HG02840 (cell line): ENCODE results near the gene PIGT.

Experiments used
- ATAC-seq: cut with Tn5 transposase; IDR thresholded peaks from one replicate; pipeline ENCODE4 v1.9.1; 2021; ENCODE audit warnings: mild to moderate bottlenecking, moderate library complexity, moderate number of reproducible peaks; ENCODE audit not compliant: unreplicated experiment, low FRiP score

Gene PIGT

DNA sequence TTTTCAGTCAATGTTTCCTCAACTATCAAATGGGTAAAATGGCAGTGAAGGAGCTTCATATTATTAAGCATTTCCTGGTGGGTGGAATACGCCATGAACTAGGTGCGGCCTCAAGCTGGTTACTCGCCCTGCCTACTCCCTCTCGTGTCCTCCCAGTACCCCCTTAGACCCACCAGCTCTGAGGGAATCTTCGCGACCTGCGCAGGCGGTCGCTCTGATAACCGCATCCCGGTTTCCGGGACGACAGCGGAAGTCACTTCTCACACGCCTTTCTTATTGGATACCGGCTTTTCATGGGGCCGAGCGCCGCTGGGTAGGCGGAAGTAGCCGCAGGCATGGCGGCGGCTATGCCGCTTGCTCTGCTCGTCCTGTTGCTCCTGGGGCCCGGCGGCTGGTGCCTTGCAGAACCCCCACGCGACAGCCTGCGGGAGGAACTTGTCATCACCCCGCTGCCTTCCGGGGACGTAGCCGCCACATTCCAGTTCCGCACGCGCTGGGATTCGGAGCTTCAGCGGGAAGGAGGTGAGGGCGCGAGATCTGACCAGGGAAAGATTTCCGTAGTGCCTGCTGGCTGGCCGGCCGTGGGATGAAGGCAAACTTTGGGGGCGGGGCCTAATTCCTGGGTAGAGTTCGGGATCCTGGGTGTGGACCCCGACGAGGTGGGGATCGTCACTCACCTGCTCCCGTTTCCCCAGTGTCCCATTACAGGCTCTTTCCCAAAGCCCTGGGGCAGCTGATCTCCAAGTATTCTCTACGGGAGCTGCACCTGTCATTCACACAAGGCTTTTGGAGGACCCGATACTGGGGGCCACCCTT is at the start of gene PIGT:
TSS of gene PIGT (plus strand) at position 320 of the 816 bp plus-strand sequence. CDS start at position 336, 16 bp downstream.
- ATAC-seq: peak; percentile 60

DNA sequence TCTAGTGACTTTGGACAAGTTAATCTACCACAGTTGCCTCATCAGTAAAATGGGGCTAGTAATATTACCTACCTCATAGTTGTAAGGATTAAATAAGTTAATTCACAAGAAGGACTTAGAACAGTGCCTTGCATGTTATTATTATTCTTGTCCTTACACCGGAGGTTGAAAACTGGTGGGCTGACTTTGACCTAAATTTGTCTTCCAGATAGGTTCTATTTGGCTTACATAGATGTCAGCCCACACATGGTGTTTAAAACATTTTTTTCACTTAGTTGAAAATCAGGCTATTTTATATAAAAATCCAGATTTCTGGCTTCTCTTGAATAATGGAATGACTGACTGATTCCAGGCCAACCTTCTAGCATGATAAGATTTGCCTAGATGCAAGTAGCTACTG is 49.7 kb upstream of the PIGT start:
- no peak for ATAC-seq

DNA sequence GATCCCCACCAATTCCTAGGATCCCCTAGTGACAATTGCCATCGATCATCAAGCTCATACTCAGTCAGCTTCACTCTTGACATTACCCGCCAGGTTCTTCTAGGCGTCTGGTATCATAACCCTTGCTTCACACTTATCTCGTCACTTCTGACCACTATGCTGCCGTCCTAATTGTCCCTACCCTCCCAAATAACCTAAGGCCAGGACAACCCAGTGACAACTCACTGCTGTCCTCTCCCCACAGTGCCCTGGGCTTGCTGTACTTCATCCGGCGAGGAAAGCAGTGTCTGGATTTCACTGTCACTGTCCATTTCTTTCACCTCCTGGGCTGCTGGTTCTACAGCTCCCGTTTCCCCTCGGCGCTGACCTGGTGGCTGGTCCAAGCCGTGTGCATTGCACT is 49.3 kb upstream of the PIGT start:
- ATAC-seq: no peak

DNA sequence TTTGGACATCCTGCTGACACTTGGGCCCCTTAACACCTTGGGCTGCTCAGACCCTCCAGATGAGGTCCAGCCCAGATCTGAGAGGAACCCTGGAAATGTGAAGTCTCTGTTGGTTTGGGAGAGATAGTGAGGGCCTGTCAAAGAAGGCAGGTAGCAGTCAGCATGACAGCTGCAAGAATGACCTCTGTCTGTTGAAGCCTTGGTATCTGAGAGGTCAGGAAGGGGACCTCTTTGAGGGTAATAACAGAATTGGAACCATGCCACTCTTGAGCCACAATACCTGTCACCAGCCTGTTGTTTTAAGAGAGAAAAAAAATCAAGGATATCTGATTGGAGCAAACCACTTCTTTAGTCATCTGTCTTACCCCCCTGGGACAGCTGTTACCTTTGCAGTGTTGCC is 48.8 kb upstream of the PIGT start:
- ATAC-seq: no peak

DNA sequence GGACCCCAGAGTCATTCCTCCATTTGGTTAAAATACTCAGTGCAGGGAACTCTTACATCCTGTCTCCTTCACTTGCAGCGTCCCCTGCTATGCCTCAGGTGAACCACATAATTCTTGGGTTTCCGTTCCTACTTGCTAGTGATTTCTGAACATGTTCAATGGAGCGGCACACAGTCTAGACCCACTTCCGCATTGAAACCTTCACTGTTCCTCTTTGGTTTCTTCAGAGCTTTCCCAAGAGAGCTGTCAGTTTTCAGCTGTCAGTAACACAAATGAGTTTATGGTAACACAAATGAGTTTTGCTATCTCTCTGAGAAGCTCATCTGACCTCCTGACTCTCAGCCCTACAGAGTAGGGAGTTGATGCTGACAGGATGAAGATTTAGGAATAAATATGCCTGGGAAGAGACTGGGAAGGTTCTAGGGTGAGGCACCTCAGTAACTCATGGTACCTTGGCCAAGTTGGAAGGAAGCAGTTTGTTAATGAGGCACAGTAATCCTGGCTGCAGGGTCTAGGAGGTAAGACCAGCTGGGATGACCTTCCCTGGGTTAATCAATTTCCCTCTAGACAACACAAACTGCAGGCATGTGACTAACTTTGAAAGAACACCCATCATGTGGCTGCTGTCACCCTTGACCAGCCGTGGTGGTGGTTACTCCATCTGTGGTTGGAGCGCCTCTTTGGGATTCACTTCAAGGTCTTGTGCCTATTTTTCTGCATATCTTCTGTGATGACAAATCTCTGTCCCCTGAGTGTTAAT is 47.5 kb upstream of the PIGT start:
- ATAC-seq: peak; percentile 83

DNA sequence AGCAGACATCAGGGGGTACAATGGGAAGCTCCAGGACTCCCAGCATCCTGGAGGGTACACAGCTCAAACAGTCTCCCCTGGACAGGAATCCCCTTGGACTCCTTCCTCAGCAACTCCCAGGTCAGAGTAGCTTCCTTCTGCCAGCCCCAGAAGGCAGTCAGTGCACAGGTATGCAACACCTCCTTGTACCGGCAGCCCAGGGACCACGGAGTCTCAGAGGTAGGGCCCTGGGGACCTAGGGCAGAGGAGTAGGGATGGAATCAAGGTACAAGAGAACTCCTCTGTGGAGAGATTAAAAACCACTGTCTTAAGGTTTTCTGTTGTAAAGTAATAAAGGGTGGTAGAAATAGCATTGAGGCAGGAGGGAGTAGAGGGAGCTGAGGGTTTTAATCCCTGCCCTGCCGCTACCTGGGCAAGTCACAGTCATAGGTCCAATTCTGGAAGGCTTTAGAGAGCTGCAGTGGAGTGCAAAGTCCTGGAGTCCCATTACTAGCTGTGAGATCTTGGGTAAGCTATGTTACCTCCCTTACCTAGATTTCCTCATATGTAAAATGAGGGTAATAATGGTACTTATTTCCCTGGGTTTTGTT is 45.3 kb upstream of the PIGT start:
- ATAC-seq: no peak

DNA sequence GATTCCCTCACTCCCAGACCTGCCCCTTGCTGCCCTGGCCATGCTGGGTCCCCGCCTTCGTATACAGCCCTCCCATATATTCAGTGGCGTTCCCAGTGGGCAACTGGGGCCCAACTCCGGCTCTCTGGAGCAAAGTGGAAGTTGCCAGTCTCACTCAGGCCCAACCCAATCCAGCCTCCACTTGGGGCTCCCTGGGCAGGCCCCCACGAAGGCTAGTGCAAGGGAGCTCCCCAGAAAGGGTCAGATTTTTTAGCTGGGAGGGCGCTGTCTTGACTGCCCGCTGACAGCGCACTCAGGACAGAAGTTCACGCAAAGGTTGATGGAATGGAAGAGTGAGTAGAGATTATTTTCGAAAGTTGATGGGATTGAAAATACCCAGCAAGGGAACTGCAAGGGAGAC is 43.7 kb upstream of the PIGT start:
- ATAC-seq: no peak

DNA sequence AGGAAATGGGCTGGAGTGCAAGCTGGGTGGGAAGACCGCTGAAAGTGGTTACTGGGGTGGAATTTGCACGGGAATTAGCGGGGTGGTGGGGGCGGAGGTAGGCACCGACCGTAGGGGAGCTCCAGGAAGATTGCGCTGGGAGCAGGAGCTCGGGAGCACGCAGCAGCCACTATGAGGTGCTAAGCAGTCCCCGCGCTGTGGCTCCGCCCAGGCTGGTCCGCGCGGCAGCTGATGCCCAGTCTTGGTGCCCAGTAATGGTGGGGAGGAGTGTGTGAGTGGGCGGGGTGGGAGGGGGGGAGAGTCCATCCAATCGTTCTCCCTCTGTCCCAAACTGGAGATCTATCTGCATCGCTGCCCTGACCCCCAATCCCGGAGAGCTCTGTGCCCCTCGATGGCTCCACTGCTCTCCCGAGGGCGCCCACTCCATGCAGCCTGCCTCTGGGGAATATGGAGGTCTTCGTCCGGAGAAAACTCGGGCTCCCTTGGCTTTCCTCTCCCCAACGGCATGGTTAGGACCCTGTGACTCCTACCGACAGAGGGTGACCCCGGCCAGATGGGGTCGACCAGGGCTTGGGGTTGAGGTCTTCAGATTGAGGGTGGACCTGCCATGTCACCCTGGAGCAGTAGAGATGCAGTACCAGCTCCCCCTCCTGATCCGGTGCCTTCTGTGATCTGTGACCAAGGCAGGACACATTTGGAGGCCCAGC is 43.1 kb upstream of the PIGT start:
- ATAC-seq: no peak

DNA sequence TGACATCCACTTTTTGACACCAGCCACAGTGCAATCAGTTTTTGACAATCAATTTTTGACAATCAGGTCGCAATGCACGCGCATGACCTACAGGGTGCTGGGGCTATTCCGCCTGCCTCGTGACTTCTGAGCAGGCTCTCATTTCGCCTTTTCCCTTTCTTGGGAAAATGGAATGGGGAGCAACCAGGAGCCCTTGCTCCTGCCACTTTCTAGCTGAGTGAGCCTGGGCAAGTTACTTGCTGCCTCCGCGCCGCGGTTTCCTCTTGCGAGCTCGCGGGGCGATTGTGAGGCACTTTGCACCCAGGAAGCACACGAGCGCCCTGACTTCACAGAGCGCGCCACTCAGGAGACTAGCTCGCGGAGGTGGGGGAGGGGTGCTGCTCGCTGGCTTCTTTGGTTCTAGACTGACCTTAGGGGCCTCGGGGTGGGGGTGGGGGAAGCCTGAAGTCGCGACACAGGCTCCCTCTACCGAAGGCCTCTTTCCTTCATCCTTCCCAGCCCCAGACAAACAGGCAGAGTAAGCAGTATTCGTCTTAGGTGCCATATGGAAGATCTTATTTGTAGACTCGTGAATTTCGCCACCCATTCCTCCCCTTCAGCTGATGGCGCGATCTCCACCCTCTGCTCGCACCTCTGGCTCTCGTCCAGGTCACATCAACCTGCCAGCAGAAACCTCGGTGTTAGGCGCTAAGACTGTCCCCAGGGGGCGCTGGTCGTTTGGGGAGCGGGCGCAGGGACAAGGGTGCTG is 42.4 kb upstream of the PIGT start:
- peak; percentile 56 for ATAC-seq

DNA sequence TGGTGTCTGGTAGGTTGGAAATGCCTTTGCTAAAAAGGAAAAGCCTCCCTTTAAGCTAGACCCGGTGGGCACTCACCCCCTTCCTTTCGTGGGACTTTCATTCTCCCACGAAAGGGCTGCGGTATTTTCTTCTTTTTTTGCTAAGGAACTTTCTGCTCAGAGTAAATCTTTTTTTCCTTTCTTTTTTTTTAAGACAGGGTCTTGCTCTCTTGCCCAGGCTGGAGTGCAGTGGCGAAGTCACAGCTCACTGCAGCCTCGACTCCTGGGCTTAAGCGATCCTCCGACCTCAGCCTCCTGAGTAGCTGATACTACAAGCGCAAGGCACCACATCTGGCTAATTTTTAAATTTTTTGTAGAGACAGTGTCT is 41.9 kb upstream of the PIGT start:
- no peak for ATAC-seq

DNA sequence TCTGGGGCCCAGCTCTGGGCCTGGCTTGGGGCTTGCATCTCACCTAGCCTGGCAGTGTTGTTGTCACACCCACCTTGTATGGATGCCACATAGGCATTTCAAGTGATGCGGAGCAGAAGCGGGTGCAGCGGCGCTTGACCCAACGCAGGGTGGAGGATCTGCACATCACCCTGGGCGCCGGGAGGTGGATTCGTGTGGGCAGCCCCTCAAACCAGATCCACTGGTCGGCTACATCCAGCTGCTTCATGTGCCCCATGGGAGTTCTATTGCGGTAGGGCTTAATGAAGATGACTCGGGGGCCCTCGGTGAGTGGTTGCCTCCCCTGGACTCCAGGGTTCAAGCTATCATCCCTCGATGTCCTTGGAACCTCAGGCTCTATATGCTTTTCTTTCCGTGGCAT is 41.0 kb upstream of the PIGT start:
- ATAC-seq: no peak

DNA sequence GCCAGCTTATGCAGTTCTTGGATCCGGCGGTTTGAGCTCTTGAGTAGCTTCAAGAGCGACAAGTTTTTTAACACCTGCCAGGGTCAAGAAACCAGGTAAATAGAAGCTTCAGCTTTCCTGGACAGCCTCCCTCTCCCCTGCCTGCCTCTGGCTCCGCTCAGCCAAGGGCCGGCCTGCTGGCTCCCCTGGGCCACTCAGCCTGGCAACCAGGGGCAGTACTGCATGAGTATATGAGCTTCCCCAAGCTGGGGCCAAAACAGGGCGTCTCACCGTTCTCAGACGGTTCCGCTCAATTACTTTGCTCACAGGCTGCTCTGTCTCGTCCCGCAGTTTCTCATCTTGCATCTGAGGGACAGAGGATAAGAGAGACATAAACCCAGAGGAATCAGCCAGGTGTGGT is 38.7 kb upstream of the PIGT start:
- no peak for ATAC-seq

DNA sequence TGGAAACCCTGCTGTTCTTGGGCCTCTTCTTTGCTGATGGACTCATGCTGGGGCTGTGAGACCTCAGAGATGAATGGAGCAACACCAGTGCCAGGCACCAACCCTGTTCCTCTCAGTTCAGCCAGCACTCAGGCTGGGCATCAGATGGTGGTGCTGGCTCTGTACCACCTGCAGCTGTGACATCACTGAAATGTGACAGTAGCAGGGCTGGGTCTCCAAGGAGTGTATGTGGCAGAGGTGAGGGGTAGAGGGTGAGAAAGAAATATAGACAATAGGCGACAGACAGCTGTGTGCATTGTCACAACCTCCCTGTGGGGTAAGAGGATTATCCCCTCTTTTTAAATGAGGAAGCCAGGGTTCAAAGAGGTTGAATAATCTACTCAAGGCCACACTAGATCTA is 37.8 kb upstream of the PIGT start, which contains the start of gene TP53TG5:
TSS of gene TP53TG5 (minus strand) at position 135 of the 400 bp plus-strand sequence. CDS start at position 46, 89 bp downstream.
- no peak for ATAC-seq

DNA sequence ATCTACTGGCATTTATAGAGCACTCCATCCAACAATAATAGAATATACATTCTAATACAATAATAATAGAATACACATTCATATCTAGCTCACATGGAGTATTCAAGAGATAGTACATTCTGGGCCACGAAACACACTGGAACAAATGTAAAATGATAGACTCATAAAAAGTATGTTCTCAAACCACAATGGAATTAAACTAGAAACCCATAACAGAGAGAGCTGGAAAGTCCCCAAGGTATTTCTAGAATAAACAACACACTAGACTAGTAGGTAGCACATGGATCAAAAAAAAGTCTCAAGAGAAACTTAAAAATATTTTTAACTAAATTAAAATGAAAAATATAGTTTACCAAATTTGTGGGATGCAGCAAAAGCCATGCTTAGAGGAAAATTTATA is 28.7 kb upstream of the PIGT start:
- ATAC-seq: no peak

DNA sequence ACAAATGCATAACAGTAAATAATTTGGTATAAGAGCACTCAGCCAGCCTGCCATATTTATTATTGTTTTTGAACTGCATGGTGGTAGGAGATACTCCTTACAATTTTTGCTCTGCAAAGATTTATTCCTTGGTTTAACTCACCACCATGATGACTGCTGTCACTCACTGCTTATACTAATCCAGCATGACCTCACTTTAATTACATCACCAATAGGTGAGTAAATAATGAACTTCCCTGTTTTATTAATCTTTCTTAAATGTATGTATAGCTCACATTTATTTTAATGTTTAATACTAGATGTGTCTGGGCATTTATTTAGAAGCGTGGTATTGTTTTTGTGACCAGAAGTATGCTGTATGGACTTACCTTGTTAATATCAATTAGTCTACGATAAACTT is 25.0 kb upstream of the PIGT start:
- ATAC-seq: no peak

DNA sequence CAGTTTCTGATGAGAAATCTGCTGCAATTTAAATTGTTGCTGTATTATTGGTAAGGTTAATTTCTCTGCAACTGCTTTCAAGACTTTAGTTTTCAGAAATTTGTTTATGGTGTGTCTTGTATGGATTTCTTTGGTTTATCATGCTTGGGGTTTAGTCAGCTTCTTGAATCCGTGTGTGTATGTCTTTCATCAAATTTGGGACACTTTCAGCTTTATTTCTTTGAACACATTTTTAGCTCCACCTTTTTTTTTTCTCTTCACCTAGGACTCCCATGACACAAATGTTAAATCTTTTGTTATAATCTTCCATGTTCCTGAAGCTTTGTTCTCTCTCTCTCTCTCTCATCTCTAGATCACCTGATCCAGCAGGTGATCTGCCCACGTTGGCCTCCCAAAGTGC is 24.4 kb upstream of the PIGT start:
- ATAC-seq: no peak

DNA sequence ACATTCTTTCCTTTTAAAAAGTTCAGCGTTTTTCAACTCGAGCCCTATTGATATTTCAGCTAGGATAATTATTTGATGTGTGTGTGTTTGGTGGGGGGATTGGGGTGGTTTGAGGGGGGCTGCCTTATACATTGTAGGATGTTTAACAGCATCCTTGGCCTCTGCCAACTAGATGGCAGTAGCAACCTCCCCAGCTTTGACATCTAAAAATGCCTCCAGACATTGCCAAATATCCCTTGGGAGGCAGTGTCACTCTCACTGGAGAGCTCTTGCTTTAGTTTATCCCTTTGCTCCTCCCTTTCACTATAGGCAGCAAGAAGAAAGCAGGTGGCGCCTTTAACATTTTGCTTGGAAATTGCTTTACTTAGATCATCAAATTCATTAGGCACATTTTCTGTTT is 23.2 kb upstream of the PIGT start:
- ATAC-seq: no peak

DNA sequence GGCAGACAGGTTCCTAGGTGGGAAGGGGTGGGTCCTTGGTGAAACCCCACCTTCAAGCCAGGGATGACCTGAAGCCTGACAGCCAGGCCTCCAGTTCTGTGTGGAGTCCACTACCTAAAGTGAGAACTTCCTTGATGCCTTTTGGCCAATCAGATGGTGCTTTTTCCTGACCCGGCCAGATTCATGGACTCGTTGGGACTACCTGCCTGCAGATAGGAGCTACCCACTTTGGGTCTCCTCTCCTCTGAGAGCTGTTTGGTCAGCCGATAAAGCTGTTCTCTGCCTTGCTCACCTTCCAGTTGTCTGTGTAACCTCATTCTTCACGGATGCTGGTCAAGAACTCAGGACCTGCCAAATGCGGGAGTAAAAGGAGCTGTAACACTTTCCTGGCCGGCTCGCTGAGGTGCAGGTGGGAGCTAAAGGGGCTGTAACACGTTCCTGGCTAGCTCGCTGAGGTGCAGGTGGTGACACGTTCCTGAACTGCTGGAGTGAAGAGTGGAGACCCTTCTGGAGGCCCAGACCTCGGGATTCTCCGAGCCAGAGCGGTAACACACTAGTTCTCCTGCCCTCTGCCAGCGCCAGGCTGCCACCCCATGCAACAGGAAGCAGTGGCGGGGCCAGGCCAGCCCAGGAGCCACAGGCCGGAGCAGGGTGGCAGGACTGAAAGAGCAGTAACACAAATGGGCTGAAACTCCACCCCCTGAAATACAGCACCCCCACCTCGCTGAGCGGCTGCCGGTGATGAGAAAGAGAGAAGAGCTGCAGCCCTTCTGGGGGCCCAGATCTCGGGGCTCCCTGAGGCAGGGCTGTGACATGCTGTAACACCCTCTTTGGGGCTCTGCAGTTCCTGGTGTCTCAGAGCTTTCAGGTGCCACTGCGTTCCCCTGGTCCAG is 21.5 kb upstream of the PIGT start:
- ATAC-seq: no peak

DNA sequence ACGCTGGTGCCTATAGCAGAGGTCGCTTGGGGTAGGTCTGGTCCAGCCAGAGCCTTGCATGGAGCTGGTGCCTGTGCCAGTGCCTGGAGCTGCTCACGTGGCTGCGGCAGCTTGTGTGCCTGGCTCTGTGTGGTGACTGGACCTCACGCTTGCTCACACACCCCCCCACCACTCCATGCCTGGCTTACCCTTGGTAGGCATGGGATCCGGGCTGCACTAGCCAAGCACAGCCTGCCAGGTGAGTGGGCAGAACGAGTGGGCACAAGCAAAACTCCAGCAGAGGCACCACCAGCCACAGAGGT is 20.9 kb upstream of the PIGT start:
- no peak for ATAC-seq
